ENCODE results near the gene EML2. TPM values are rescaled to one million over a fixed set of nuclear protein-coding genes. Genes with fewer than 3 reads are reported as not detected.

EML2 gene
- total and polyA plus RNA-seq, 7 experiments from 2014 or later, result 11.3 to 128 (median 58.0) TPM

GRCh38 chr19:45587873-45588272 lies 51.3 kb downstream of the EML2 start:
- peaks cover 16 to 40% (median 34%) of the 10 kb centered on the region in 5 donors for H3K27me3 Mint-ChIP-seq
- ATAC-seq, result no peak
- ChIA-PET CTCF (no interaction called here), POLR2A (no interaction called here)
- H3K4me1 Mint-ChIP-seq, result peaks cover 5 to 26% (median 16%) of the 10 kb centered on the region in 7 donors
- Histone ChIP-seq H3K9me3 (ENCODE audit: control insufficient read depth in 2 of 3, low read length in 3 of 3) (no peaks in the 10 kb centered on the region), H3K4me1 (ENCODE audit: control insufficient read depth in 2 of 2, insufficient read depth in 2 of 2, low read length in 2 of 2) (peaks cover 6 to 10% of the 10 kb centered on the region in 2 donors), H3K4me3 (ENCODE audit: low read length) (no peak overlapping the region), H3K36me3 (ENCODE audit: control insufficient read depth in 2 of 3, insufficient read depth in 3 of 3, low read length in 3 of 3) (no peaks in the 10 kb centered on the region), H3K27me3 (ENCODE audit: control insufficient read depth in 2 of 2, insufficient read depth in 2 of 2, low read length in 2 of 2) (no peaks in the 10 kb centered on the region), H3K27ac (ENCODE audit: low read depth, low read length) (no peak overlapping the region)
- no peak overlapping the region for H3K4me3 Mint-ChIP-seq
- peaks cover 0 to 6% (median 0%) of the 10 kb centered on the region in 5 donors for H3K36me3 Mint-ChIP-seq
- no peak for DNase-seq
- no peak overlapping the region for H3K27ac Mint-ChIP-seq
- intact Hi-C loops (cut with micrococcal nuclease), result no loop called here
- no peaks in the 10 kb centered on the region for H3K9me3 Mint-ChIP-seq

GRCh38 chr19:45585158-45585577 lies 54.0 kb downstream of the EML2 start:
- peak overlapping the region; percentile 97 to 100 (median 99) for H3K27ac Mint-ChIP-seq
- peaks cover 6 to 10% of the 10 kb centered on the region in 2 donors for H3K4me1 ChIP-seq (ENCODE audit: control insufficient read depth in 2 of 2, insufficient read depth in 2 of 2, low read length in 2 of 2)
- H3K27ac ChIP-seq (ENCODE audit: low read depth, low read length), result peak overlapping the region; percentile 99
- no peak for ATAC-seq
- H3K4me3 Mint-ChIP-seq, result peak overlapping the region; percentile 90 to 99 (median 94)
- peak overlapping the region; percentile 85 for H3K4me3 ChIP-seq (ENCODE audit: low read length)
- H3K9me3 Mint-ChIP-seq, result no peaks in the 10 kb centered on the region
- ChIA-PET POLR2A (interaction anchor here (1.0 to 1.1 kb wide), 2 partner anchors 46 to 89 kb away, joined by 3 read pairs; no protein-coding TSS in a partner anchor), CTCF (interaction anchor here (1.0 kb wide), 1 partner anchor 58 kb away, joined by 3 read pairs; no protein-coding TSS in a partner anchor)
- intact Hi-C loops (cut with micrococcal nuclease), result no loop called here
- peaks cover 0 to 8% (median 0%) of the 10 kb centered on the region in 3 experiments for H3K36me3 ChIP-seq (ENCODE audit: control insufficient read depth in 2 of 3, insufficient read depth in 3 of 3, low read length in 3 of 3)
- peaks cover 0 to 28% (median 20%) of the 10 kb centered on the region in 7 donors for H3K4me1 Mint-ChIP-seq
- H3K9me3 ChIP-seq (ENCODE audit: control insufficient read depth in 2 of 3, low read length in 3 of 3), result no peaks in the 10 kb centered on the region
- H3K36me3 Mint-ChIP-seq, result peaks cover 0 to 18% (median 0%) of the 10 kb centered on the region in 5 donors
- no peaks in the 10 kb centered on the region for H3K27me3 ChIP-seq (ENCODE audit: control insufficient read depth in 2 of 2, insufficient read depth in 2 of 2, low read length in 2 of 2)
- H3K27me3 Mint-ChIP-seq, result peaks cover 12 to 15% (median 14%) of the 10 kb centered on the region in 5 donors
- no peak for DNase-seq

GRCh38 chr19:45584332-45585157 lies 54.7 kb downstream of the EML2 start, which contains the start of gene OPA3:
OPA3 (minus strand) TSS chr19:45584802; CDS start chr19:45584764, 38 bp downstream.
- peak within 1 kb of the TSS; percentile 99 for H3K27ac ChIP-seq (ENCODE audit: low read depth, low read length)
- intact Hi-C loops (cut with micrococcal nuclease), result loop anchor here (1.0 to 5.0 kb wide), 21 partner anchors 20 to 406 kb away; partner anchors contain the start of genes BLOC1S3 (in 2 of the 2), PPP1R13L (in 2 of the 2), QPCTL (in 2 of the 2) and SYMPK (in 2 of the 2)
- ChIA-PET POLR2A (interaction anchor here (1.0 to 1.1 kb wide), 3 partner anchors 46 to 89 kb away, joined by 3 read pairs; no protein-coding TSS in a partner anchor), CTCF (interaction anchor here (1.0 to 1.3 kb wide), 3 partner anchors 57 to 99 kb away, joined by 3 read pairs; no protein-coding TSS in a partner anchor)
- peaks cover 5 to 9% (median 7%) of the 10 kb centered on the region in 5 donors for H3K27me3 Mint-ChIP-seq
- H3K4me1 Mint-ChIP-seq, result peaks cover 0 to 28% (median 20%) of the 10 kb centered on the region in 7 donors
- peaks cover 6 to 10% of the 10 kb centered on the region in 2 donors for H3K4me1 ChIP-seq (ENCODE audit: control insufficient read depth in 2 of 2, insufficient read depth in 2 of 2, low read length in 2 of 2)
- peak within 1 kb of the TSS; percentile 90 to 99 (median 94) for H3K4me3 Mint-ChIP-seq
- no peaks in the 10 kb centered on the region for H3K9me3 Mint-ChIP-seq
- peak within 1 kb of the TSS; percentile 97 to 100 (median 99) for H3K27ac Mint-ChIP-seq
- ATAC-seq (peak; percentile 92), DNase-seq (peak; percentile 88 to 100 (median 99))
- H3K36me3 ChIP-seq (ENCODE audit: control insufficient read depth in 2 of 3, insufficient read depth in 3 of 3, low read length in 3 of 3), result peaks cover 0 to 8% (median 0%) of the 10 kb centered on the region in 3 experiments
- peaks cover 0 to 18% (median 0%) of the 10 kb centered on the region in 5 donors for H3K36me3 Mint-ChIP-seq
- H3K27me3 ChIP-seq (ENCODE audit: control insufficient read depth in 2 of 2, insufficient read depth in 2 of 2, low read length in 2 of 2), result no peaks in the 10 kb centered on the region
- H3K9me3 ChIP-seq (ENCODE audit: control insufficient read depth in 2 of 3, low read length in 3 of 3), result no peaks in the 10 kb centered on the region
- peak within 1 kb of the TSS; percentile 85 for H3K4me3 ChIP-seq (ENCODE audit: low read length)

GRCh38 chr19:45581576-45581975 lies 57.6 kb downstream of the EML2 start:
- Mint-ChIP-seq H3K36me3 (peaks cover 0 to 18% (median 4%) of the 10 kb centered on the region in 5 donors), H3K4me3 (peak overlapping the region in 5 of 10 donors; percentile 13 to 68 (median 54)), H3K9me3 (no peaks in the 10 kb centered on the region), H3K27ac (peak overlapping the region in 4 of 9 donors; percentile 38 to 70 (median 54)), H3K27me3 (peaks cover 0 to 2% (median 0%) of the 10 kb centered on the region in 5 donors), H3K4me1 (peaks cover 6 to 44% (median 33%) of the 10 kb centered on the region in 7 donors)
- H3K36me3 ChIP-seq (ENCODE audit: control insufficient read depth in 2 of 3, insufficient read depth in 3 of 3, low read length in 3 of 3), result peaks cover 0 to 8% (median 0%) of the 10 kb centered on the region in 3 experiments
- ATAC-seq (no peak), DNase-seq (no peak)
- H3K4me1 ChIP-seq (ENCODE audit: control insufficient read depth in 2 of 2, insufficient read depth in 2 of 2, low read length in 2 of 2), result peaks cover 6 to 10% of the 10 kb centered on the region in 2 donors
- no peaks in the 10 kb centered on the region for H3K9me3 ChIP-seq (ENCODE audit: control insufficient read depth in 2 of 3, low read length in 3 of 3)
- POLR2A ChIA-PET, result interaction anchor here (0.6 kb wide), 2 partner anchors 52 to 102 kb away, joined by 3 to 4 read pairs; no protein-coding TSS in a partner anchor
- H3K27ac ChIP-seq (ENCODE audit: low read depth, low read length), result no peak overlapping the region
- H3K27me3 ChIP-seq (ENCODE audit: control insufficient read depth in 2 of 2, insufficient read depth in 2 of 2, low read length in 2 of 2), result no peaks in the 10 kb centered on the region
- CTCF ChIA-PET, result no interaction called here
- H3K4me3 ChIP-seq (ENCODE audit: low read length), result no peak overlapping the region
- intact Hi-C loops (cut with micrococcal nuclease), result loop anchor here in 1 of 2 donors (5.0 kb wide), 1 partner anchor 159 kb away; the partner anchor contains the start of gene ERCC1

GRCh38 chr19:45578861-45579260 lies 60.3 kb downstream of the EML2 start:
- H3K27ac Mint-ChIP-seq, result peak overlapping the region in 2 of 9 donors; percentile 68 to 73
- Histone ChIP-seq H3K9me3 (ENCODE audit: control insufficient read depth in 2 of 3, low read length in 3 of 3) (no peaks in the 10 kb centered on the region), H3K4me1 (ENCODE audit: control insufficient read depth in 2 of 2, insufficient read depth in 2 of 2, low read length in 2 of 2) (peaks cover 0 to 3% of the 10 kb centered on the region in 2 donors)

GRCh38 chr19:45577111-45577905 lies 61.9 kb downstream of the EML2 start:
- Histone ChIP-seq H3K4me3 (ENCODE audit: low read length) (no peak overlapping the region), H3K27me3 (ENCODE audit: control insufficient read depth in 2 of 2, insufficient read depth in 2 of 2, low read length in 2 of 2) (no peaks in the 10 kb centered on the region), H3K36me3 (ENCODE audit: control insufficient read depth in 2 of 3, insufficient read depth in 3 of 3, low read length in 3 of 3) (peaks cover 0 to 8% (median 0%) of the 10 kb centered on the region in 3 experiments), H3K27ac (ENCODE audit: low read depth, low read length) (no peak overlapping the region), H3K4me1 (ENCODE audit: control insufficient read depth in 2 of 2, insufficient read depth in 2 of 2, low read length in 2 of 2) (no peaks in the 10 kb centered on the region), H3K9me3 (ENCODE audit: control insufficient read depth in 2 of 3, low read length in 3 of 3) (no peaks in the 10 kb centered on the region)
- H3K27me3 Mint-ChIP-seq, result no peaks in the 10 kb centered on the region
- DNase-seq (no peak), ATAC-seq (no peak)
- intact Hi-C loops (cut with micrococcal nuclease), result no loop called here
- no peak overlapping the region for H3K4me3 Mint-ChIP-seq
- H3K4me1 Mint-ChIP-seq, result peaks cover 6 to 25% (median 17%) of the 10 kb centered on the region in 7 donors
- H3K9me3 Mint-ChIP-seq, result no peaks in the 10 kb centered on the region
- peaks cover 0 to 14% (median 5%) of the 10 kb centered on the region in 5 donors for H3K36me3 Mint-ChIP-seq
- peak overlapping the region in 4 of 9 donors; percentile 13 to 59 (median 35) for H3K27ac Mint-ChIP-seq
- CTCF ChIA-PET, result no interaction called here
- POLR2A ChIA-PET, result interaction anchor here (0.6 kb wide), 1 partner anchor 1697 kb away, joined by 3 read pairs; no protein-coding TSS in a partner anchor

More at GRCh38 chr19:45578861-45579260, 60.3 kb downstream of the EML2 start:
- Histone ChIP-seq H3K36me3 (ENCODE audit: control insufficient read depth in 2 of 3, insufficient read depth in 3 of 3, low read length in 3 of 3) (peaks cover 0 to 8% (median 0%) of the 10 kb centered on the region in 3 experiments), H3K27ac (ENCODE audit: low read depth, low read length) (no peak overlapping the region), H3K4me3 (ENCODE audit: low read length) (no peak overlapping the region), H3K27me3 (ENCODE audit: control insufficient read depth in 2 of 2, insufficient read depth in 2 of 2, low read length in 2 of 2) (no peaks in the 10 kb centered on the region)
- ChIA-PET CTCF (no interaction called here), POLR2A (no interaction called here)
- intact Hi-C loops (cut with micrococcal nuclease), result no loop called here
- DNase-seq, result no peak
- Mint-ChIP-seq H3K4me3 (no peak overlapping the region), H3K9me3 (no peaks in the 10 kb centered on the region), H3K4me1 (peaks cover 6 to 32% (median 25%) of the 10 kb centered on the region in 7 donors), H3K36me3 (peaks cover 0 to 18% (median 4%) of the 10 kb centered on the region in 5 donors), H3K27me3 (no peaks in the 10 kb centered on the region)
- ATAC-seq, result no peak

Measured in naive thymus-derived CD4-positive, alpha-beta T cell (primary cell).